NCI-H1048 (cell line): ENCODE measurements around the gene PRR14.

ENCODE experiments used
- DNase-seq: peaks from one replicate; lab custom pipeline; 2025; lab: John Stamatoyannopoulos, UW

Gene PRR14

GRCh38 chr16:30659507-30660423 is 9.0 kb downstream of the PRR14 start:
- DNase-seq, result no peak

DNA sequence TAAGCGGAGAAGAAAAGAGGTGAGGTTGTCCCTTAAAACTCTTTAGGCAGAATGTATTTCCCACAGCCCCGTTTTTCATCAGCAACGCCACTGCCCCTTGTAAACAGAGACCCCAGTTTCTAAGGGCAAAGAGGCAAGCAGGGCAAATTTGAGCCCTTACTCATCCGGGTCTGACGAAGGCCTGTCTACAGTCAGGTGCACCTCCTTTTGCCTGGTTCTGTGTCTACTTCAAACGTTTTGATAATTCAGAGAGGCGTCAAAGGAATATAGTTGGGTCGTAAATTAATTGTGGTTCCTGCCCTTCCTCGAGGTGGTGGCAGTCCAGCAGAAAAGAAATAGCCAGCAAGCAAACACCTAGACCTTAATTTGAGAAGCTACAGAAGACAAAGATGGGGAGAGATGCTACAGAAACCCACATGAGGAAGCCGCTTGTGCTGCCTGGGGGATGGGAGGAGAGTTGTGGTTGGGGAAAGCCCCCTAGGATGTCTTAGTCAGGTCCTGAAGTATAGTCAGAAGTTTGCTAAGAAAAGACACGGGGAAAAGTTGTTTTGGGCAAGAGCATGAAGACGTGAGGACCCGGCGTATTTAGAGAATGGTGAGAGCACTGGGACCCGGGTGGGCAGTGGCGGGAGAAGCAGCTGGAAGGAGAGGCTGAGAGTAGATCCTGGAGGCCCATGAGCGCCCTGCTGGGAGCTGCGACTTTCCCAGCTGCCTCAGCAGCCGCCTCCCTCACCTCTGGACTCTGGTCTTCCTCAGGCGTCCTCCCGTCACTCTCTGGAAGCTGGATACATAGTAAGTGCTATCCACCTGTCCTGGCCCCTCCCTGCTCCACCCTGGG is 9.9 kb downstream of the PRR14 start:
- no peak for DNase-seq

DNA sequence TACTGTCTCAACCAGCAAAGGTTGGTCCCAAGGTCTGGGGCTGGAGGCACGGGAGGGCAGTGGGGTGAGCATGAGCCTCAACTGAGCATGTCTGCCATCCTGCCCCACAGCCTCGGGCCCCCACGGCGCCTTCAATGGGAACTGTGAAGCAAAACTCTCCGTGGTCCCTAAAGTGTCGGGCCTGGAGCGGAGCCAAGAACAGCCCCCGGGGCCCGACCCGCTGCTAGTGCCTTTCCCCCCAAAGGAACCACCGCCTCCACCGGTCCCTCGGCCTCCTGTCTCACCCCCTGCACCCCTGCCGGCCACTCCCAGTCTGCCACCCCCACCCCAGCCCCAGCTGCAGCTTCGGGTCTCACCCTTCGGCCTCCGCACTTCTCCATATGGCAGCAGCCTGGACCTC is 11.7 kb downstream of the PRR14 start:
- DNase-seq, result no peak

DNA sequence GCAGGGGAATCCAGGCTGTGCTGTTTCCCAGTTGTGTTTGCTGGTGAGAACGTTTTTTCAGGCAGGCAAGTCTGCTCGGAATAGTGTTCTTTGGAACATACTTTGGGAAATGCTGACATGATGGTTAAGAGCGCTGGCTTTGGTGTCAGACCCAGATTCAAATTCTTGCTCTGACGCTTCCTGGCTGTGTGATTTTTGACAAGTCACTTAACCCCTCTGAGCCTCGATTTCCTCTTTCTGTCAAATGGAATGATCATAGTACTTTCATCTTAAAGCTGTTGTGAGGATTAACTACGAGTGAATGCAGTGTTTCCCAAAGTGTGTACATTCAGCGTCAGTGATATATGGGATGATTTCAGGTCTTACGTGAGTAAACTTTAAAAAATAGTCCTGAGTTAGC is 12.3 kb downstream of the PRR14 start:
- DNase-seq, result no peak

DNA sequence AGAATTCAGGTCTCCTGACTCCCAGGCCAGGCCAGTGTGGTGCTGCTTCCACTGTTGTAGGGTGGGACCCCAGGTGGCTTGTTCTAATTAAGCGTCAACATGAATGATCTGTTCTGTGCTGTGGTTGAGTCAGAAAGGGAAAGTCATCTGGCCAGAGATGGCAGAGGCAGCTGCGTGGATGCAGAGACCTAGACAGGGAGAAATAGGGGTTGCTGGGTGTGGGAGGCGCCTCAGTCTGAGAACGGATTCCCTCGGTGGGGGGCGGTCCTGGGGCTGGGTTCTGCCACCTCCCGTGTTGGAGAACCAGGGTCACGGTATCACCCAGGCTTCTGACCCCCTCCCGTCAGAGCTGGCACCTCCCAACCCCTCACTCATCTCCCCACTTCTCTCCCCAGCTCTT is 13.1 kb downstream of the PRR14 start:
- DNase-seq, result no peak

- DNase-seq, result no peak
Observed at GRCh38 chr16:30664616-30665109, 13.9 kb downstream of the PRR14 start.

DNA sequence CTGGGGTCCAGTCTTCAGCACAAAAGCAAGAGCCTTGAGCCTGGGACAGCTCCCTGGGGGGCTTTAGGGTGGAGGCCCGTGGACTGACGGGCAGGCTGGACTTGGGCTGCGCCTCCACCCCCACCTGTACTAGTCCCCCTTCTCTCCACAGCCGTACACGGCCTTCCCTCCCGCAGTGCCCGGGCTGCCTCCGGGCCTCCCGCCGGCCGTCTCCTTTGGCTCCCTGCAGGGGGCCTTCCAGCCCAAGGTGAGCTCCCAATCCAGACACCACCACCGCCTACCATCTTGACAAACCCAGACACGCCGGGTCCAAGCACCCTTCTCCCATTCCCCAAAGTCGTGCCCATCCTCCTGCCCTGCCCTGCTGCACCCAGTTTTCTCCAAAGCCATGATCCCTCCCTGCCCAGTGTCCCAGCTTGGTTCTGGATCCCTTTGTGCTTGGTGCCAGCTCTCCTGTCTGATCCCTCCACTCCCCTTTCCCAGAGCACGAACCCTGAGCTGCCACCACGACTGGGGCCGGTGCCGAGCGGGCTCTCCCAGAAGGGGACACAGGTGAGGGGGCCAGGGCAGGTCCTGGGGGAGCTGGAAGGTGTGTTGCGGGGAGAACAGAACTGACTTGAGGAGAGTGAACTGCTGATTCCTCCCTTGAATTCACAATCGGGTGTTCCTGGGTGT is 14.5 kb downstream of the PRR14 start:
- DNase-seq, result no peak

DNA sequence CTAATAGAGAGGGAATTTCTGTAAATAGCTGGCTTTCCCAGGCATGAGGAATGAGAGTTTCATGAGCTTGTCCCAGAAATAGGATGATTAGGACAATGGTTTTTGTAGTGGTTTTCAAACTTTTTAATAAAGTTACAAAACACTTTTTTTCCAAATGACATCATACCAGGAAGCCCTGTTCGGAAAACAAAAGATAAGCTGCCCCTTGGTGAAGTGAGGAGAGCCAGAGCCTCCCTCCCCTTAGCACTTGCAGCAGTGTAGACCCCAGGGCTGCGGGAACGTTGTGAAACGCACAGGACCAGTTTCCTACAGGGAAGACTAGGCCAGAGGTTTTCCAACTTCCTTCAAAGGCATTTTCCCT is 15.1 kb downstream of the PRR14 start:
- DNase-seq, result no peak

GRCh38 chr16:30666681-30667080 is 15.9 kb downstream of the PRR14 start:
- DNase-seq, result no peak

GRCh38 chr16:30667361-30667905 is 16.7 kb downstream of the PRR14 start:
- DNase-seq, result no peak

GRCh38 chr16:30668393-30668792 is 17.6 kb downstream of the PRR14 start:
- DNase-seq, result no peak

DNA sequence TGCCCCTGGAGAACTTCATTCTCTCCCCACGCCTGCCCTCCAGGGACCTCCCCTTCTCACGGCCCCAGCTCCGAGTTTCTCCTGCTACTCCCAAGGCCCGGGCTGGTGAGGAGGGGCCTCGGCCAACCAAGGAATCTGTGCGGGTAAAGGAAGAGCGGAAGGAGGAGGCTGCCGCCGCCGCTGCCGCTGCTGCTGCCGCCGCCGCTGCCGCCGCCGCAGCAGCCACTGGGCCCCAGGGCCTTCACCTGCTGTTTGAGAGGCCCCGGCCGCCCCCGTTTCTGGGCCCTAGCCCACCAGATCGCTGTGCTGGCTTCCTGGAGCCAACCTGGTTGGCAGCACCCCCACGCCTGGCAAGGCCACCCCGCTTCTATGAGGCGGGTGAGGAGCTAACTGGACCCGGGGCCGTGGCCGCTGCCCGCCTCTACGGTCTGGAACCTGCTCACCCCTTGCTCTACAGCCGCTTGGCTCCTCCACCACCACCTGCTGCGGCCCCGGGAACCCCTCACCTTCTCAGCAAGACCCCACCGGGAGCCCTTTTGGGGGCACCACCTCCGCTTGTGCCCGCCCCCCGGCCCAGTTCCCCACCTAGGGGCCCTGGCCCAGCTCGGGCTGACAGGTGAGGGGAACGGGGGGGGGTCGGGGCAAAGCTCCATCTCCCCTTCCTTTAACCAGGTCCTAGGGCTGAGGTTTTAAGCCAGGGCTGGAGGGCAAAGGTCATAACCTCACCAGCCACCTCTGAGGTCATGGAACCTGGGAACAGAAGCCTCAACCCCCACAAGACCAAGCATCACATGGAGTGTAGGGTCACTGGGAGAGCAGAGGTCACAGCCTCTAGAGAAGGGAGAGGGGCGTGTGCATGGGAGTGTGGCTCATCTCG is 18.5 kb downstream of the PRR14 start:
- no peak for DNase-seq

- DNase-seq, result no peak
Observed at GRCh38 chr16:30669903-30670824, 19.4 kb downstream of the PRR14 start.

DNA sequence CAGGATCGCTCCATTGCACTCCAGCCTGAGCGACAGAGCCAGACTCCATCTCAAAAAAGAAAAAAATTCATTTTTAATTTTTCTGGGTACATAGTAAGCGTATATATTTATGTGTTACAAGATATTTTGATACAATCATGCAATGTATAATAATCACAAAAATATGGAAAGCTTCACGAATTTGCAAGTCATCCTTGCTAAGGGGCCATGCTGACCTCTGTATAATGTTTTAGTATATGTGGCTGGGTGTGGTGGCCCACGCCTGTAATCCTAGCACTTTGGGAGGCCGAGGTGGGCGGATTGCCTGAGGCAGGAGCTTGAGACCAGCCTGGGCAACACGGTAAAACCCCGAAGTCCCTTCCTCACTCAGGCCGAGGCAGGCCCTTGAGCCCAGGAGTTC is 24.4 kb downstream of the PRR14 start:
- no peak for DNase-seq

GRCh38 chr16:30677931-30678585 is 27.3 kb downstream of the PRR14 start:
- DNase-seq, result no peak

- no peak for DNase-seq
Observed at GRCh38 chr16:30678586-30678970, 27.8 kb downstream of the PRR14 start.

GRCh38 chr16:30680326-30680725 is 29.6 kb downstream of the PRR14 start:
- no peak for DNase-seq

GRCh38 chr16:30688701-30689100 is 37.9 kb downstream of the PRR14 start:
- DNase-seq, result no peak

- DNase-seq, result no peak
Observed at GRCh38 chr16:30691907-30692306, 41.1 kb downstream of the PRR14 start.
